ENCODE results near the gene SMR3B.

The SMR3B gene

GRCh38 chr4:70382691-70383181, at the start of gene SMR3B:
SMR3B (plus strand) TSS chr4:70383131; CDS start chr4:70384511, 1,380 bp downstream.
- DNase-seq (ENCODE audit: low read depth in 2 of 3, low spot score in 2 of 3), result no peak

GRCh38 chr4:70334681-70335080, 48.2 kb upstream of the SMR3B start, which contains the start of gene CABS1:
CABS1 (plus strand) TSS chr4:70334981; CDS start chr4:70335040, 59 bp downstream.
- DNase-seq (ENCODE audit: low read depth in 2 of 3, low spot score in 2 of 3), result no peak

- no peak for DNase-seq (ENCODE audit: low read depth in 2 of 3, low spot score in 2 of 3)
These were observed 46.9 kb upstream of the SMR3B start for GRCh38 chr4:70336043-70336442.

- no peak for DNase-seq (ENCODE audit: low read depth in 2 of 3, low spot score in 2 of 3)
These were observed 45.0 kb upstream of the SMR3B start for GRCh38 chr4:70337886-70338420.

- DNase-seq (ENCODE audit: low read depth in 2 of 3, low spot score in 2 of 3), result no peak
These were observed 26.7 kb upstream of the SMR3B start for GRCh38 chr4:70356185-70356584.

GRCh38 chr4:70359115-70359661, 23.7 kb upstream of the SMR3B start:
- no peak for DNase-seq (ENCODE audit: low read depth in 2 of 3, low spot score in 2 of 3)

GRCh38 chr4:70360460-70360859, 22.5 kb upstream of the SMR3B start, which contains the start of gene SMR3A:
SMR3A (plus strand) TSS chr4:70360760; CDS start chr4:70362116, 1,356 bp downstream.
- DNase-seq (ENCODE audit: low read depth in 2 of 3, low spot score in 2 of 3), result no peak

- no peak for DNase-seq (ENCODE audit: low read depth in 2 of 3, low spot score in 2 of 3)
These were observed 18.9 kb upstream of the SMR3B start for GRCh38 chr4:70364002-70364401.

- DNase-seq (ENCODE audit: low read depth in 2 of 3, low spot score in 2 of 3), result no peak
These were observed 17.5 kb upstream of the SMR3B start for GRCh38 chr4:70365479-70365878.

- no peak for DNase-seq (ENCODE audit: low read depth in 2 of 3, low spot score in 2 of 3)
These were observed 15.1 kb upstream of the SMR3B start for GRCh38 chr4:70367813-70368212.

GRCh38 chr4:70371987-70372386, 10.9 kb upstream of the SMR3B start:
- no peak for DNase-seq (ENCODE audit: low read depth in 2 of 3, low spot score in 2 of 3)

- DNase-seq (ENCODE audit: low read depth in 2 of 3, low spot score in 2 of 3), result no peak
These were observed 10.2 kb upstream of the SMR3B start for GRCh38 chr4:70372760-70373159.

GRCh38 chr4:70380578-70380977, 2.4 kb upstream of the SMR3B start:
- DNase-seq (ENCODE audit: low read depth in 2 of 3, low spot score in 2 of 3), result no peak

GRCh38 chr4:70392057-70392776, 9.3 kb downstream of the SMR3B start:
- DNase-seq (ENCODE audit: low read depth in 2 of 3, low spot score in 2 of 3), result no peak

GRCh38 chr4:70397580-70397979, 14.6 kb downstream of the SMR3B start, which contains the start of gene OPRPN:
OPRPN (plus strand) TSS chr4:70397940; CDS start chr4:70399286, 1,346 bp downstream.
- no peak for DNase-seq (ENCODE audit: low read depth in 2 of 3, low spot score in 2 of 3)

GRCh38 chr4:70399319-70399718, 16.4 kb downstream of the SMR3B start:
- DNase-seq (ENCODE audit: low read depth in 2 of 3, low spot score in 2 of 3), result no peak

GRCh38 chr4:70402762-70403161, 19.8 kb downstream of the SMR3B start:
- no peak for DNase-seq (ENCODE audit: low read depth in 2 of 3, low spot score in 2 of 3)

- no peak for DNase-seq (ENCODE audit: low read depth in 2 of 3, low spot score in 2 of 3)
These were observed 22.8 kb downstream of the SMR3B start for GRCh38 chr4:70405765-70406164.

- DNase-seq (ENCODE audit: low read depth in 2 of 3, low spot score in 2 of 3), result no peak
These were observed 42.4 kb downstream of the SMR3B start for GRCh38 chr4:70425306-70425705.

- no peak for DNase-seq (ENCODE audit: low read depth in 2 of 3, low spot score in 2 of 3)
These were observed 43.9 kb downstream of the SMR3B start for GRCh38 chr4:70426789-70427188.

GRCh38 chr4:70437197-70437596, 54.3 kb downstream of the SMR3B start:
- DNase-seq (ENCODE audit: low read depth in 2 of 3, low spot score in 2 of 3), result no peak
